GM12878 (cell line): ENCODE data around the gene PALMD. TPM values are rescaled to one million over a fixed set of nuclear protein-coding genes. Genes with fewer than 3 reads are reported as not detected.

Experiments
- ATAC-seq: fragments of 200-7000 bp; cut with Tn5 transposase; 3 replicates; pipeline ENCODE4 v1.9.1; 2020; ENCODE audit warnings: mild to moderate bottlenecking, moderate library complexity
- BruUV-seq: library from RNA; stranded (reverse); fragments of 400-500 nt; replicated peaks from 2 replicates; lab custom pipeline; 2021; lab: Mats Ljungman, UMichigan
- CTCF ChIA-PET: fragments of 300-600 bp; sonication (Branson Sonifier 250); formaldehyde crosslinking; extraction: SDS; loops from one replicate; lab custom pipeline; 2021; ENCODE audit warnings: inconsistent platforms; lab: Yijun Ruan, JAX
- POLR2A ChIA-PET: fragments of 350-600 bp; formaldehyde crosslinking; extraction: SDS; loops from one replicate; lab custom pipeline; 2021; ENCODE audit warnings: inconsistent platforms; lab: Charles Lee
- RAD21 ChIA-PET: fragments of 300-600 bp; sonication (Branson Sonifier 250); formaldehyde crosslinking; loops from one replicate; lab custom pipeline; 2023; ENCODE audit warnings: antibody characterized with exemption; ENCODE audit not compliant: unreplicated experiment; lab: Charles Lee
- SMC1A ChIA-PET: fragments of 300-600 bp; sonication (Branson Sonifier 250); formaldehyde crosslinking; loops from one replicate; lab custom pipeline; 2023; ENCODE audit not compliant: unreplicated experiment, uncharacterized antibody; lab: Charles Lee
- DNase-seq: peaks from one replicate; pipeline ENCODE4 v3.0.0-alpha.2; 2011; ENCODE audit warnings: low read depth, low spot score
- FAIRE-seq: peaks from 3 replicates; lab custom pipeline; 2011; peaks lifted over from hg19 to GRCh38; lab: Jason Lieb, UNC
- H2AFZ ChIP-seq: 2 replicates; pipeline ENCODE4 v1.6.0; 2011; ENCODE audit warnings: low read depth, low read length, control low read depth; ENCODE audit not compliant: control insufficient read depth
- H3K27ac ChIP-seq: 2 replicates; pipeline ENCODE4 v1.5.1; 2011; ENCODE audit warnings: control low read depth; ENCODE audit not compliant: control insufficient read depth, insufficient read depth
- H3K27me3 ChIP-seq, 2 experiments: replicated peaks in 1 of 2; 2 replicates each; pipeline versions ENCODE4 v1.6.0 to v1.6.1; 2011; ENCODE audit warnings: low read length in 1 of 2; ENCODE audit not compliant: control insufficient read depth in 2 of 2, insufficient read depth in 2 of 2
- H3K36me3 ChIP-seq, 2 experiments: 2 replicates each; pipeline ENCODE4 v1.5.1; 2011; ENCODE audit warnings: low read length in 1 of 2; ENCODE audit not compliant: control insufficient read depth in 2 of 2, insufficient read depth in 2 of 2
- H3K4me1 ChIP-seq: 2 replicates; pipeline ENCODE4 v1.6.1; 2011; ENCODE audit warnings: mild to moderate bottlenecking, low read length, moderate library complexity, mixed read lengths; ENCODE audit not compliant: control insufficient read depth, insufficient read depth
- H3K4me2 ChIP-seq: 2 replicates; pipeline ENCODE4 v1.6.0; 2011; ENCODE audit warnings: control low read depth; ENCODE audit not compliant: control insufficient read depth, insufficient read depth
- H3K4me3 ChIP-seq: fragments of 200-600 bp; sonication (generic); 2 replicates; pipeline ENCODE4 v1.5.1; 2016
- H3K79me2 ChIP-seq: 2 replicates; pipeline ENCODE4 v1.6.0; 2011; ENCODE audit warnings: low read length; ENCODE audit not compliant: control insufficient read depth, insufficient read depth
- H3K9ac ChIP-seq: 2 replicates; pipeline ENCODE4 v1.8.0; 2011; ENCODE audit warnings: low read length, control low read depth, mixed read lengths; ENCODE audit not compliant: control insufficient read depth, insufficient read depth
- H3K9me3 ChIP-seq: replicated peaks from 3 replicates; pipeline ENCODE4 v1.5.1; 2011; ENCODE audit warnings: mild to moderate bottlenecking, low read length; ENCODE audit not compliant: control insufficient read depth, insufficient read depth
- H4K20me1 ChIP-seq: 2 replicates; pipeline ENCODE4 v1.6.0; 2011; ENCODE audit not compliant: control insufficient read depth, insufficient read depth
- BACH1 ChIP-seq: fragments of 450-650 bp; IDR thresholded peaks from 2 replicates; pipeline ENCODE4 v1.6.1; 2017; ENCODE audit warnings: mild to moderate bottlenecking, borderline replicate concordance
- BRCA1 ChIP-seq: IDR thresholded peaks from 2 replicates; pipeline ENCODE4 v1.6.1; 2011; ENCODE audit warnings: low read depth, low read length, improper control_type of control experiment
- FOXK2 ChIP-seq: fragments of 450-650 bp; IDR thresholded peaks from 2 replicates; pipeline ENCODE4 v1.6.1; 2017; ENCODE audit warnings: mild to moderate bottlenecking, moderate library complexity
- HDGF ChIP-seq: fragments of 450-650 bp; IDR thresholded peaks from 2 replicates; pipeline ENCODE4 v1.6.1; 2016; ENCODE audit warnings: antibody characterized with exemption
- KDM1A ChIP-seq: fragments of 200-600 bp; sonication (generic); IDR thresholded peaks from 2 replicates; pipeline ENCODE4 v1.6.1; 2016; ENCODE audit warnings: borderline replicate concordance
- NFXL1 ChIP-seq: fragments of 450-650 bp; IDR thresholded peaks from 2 replicates; pipeline ENCODE4 v1.6.1; 2017; ENCODE audit warnings: antibody characterized with exemption, mild to moderate bottlenecking, borderline replicate concordance
- RBBP5 ChIP-seq: fragments of 200-600 bp; sonication (generic); conservative IDR thresholded peaks from 2 replicates; pipeline ENCODE4 v1.6.1; 2016
- RFX5 ChIP-seq: IDR thresholded peaks from 2 replicates; pipeline ENCODE4 v1.6.1; 2011; ENCODE audit warnings: low read depth, low read length, improper control_type of control experiment
- WGBS: methylation state at CpG from one replicate; pipeline ENCODE4 v1.1.6; 2016; ENCODE audit warnings: low lambda C conversion rate; ENCODE audit not compliant: insufficient replicate concordance, insufficient coverage; ENCODE audit errors: missing lambda C conversion rate; 5-methylcytosine and 5-hydroxymethylcytosine counted together
- in situ Hi-C: fragments of 300-500 bp; cut with MboI; formaldehyde crosslinking; loops from 9 replicates; pipeline ENCODE4 v1.14.3; 2018; ENCODE audit warnings: mixed read lengths
- intact Hi-C: fragments of 100-400 bp; cut with micrococcal nuclease; formaldehyde crosslinking; loops from one replicate; pipeline ENCODE4 v1.14.2; 2022; ENCODE audit not compliant: unreplicated experiment
- polyA plus RNA-seq, 11 experiments: library from polyadenylated mRNA; depleted of rRNA in 4 of 11; unstranded in 6 of 11; stranded (reverse) in 5 of 11; fragments of >200 nt; fragmentation: Nextera tagmentation in 4 of 11; fragmentation: Illumina TruSeq in 1 of 11; extraction: Ambion mirVana in 4 of 11; extraction: Trizol in 1 of 11; gene quantifications; 1 replicate in 1 of 11; 2 replicates in 10 of 11; pipeline versions ENCODE4 v1.2.1 to v1.2.3, GENCODE V29; 2011 to 2016; ENCODE audit warnings: inconsistent platforms in 2 of 11, missing spikeins in 2 of 11, low read depth in 1 of 11
- total RNA-seq, 4 experiments: library from RNA; depleted of rRNA in 3 of 4; stranded (reverse); fragments of >200 nt in 3 of 4; fragmentation: Illumina TruSeq in 1 of 4; extraction: Trizol in 1 of 4; gene quantifications; 2 replicates each; pipeline versions ENCODE4 v1.2.1 to v1.2.3, GENCODE V29; 2013 to 2021
- TF ChIP-seq, protein P1 (sequence below): fragments of 150-350 bp; IDR thresholded peaks from 2 replicates; pipeline ENCODE4 v1.6.1; 2016; ENCODE audit warnings: low read depth, low read length

PALMD gene
- total and polyA plus RNA-seq, 10 of the 15 experiments (the other 5 are each of a cell fraction or from before 2014, with no cell fraction given): under 0.01 to 0.09 (median 0.04) TPM; not detected in 4

DNA sequence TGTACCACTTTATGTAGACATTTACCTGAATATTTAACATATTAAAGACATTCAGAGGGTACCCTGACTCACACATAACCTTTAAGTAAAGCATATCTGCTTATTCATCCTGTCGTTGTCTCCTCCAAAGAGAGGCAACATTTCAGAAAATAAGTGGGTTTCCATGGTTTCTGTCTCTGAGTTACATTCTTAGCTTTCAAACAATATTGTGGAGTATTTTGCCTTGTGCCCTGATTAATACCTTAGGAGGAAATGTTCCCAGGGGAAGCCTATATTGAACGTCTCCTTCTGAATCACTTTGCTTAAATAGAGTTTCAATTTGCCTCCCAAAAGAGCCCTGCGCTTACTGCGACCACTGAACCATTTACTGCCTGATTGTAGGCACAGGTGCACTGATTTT lies 26.1 kb downstream of the PALMD start:
- Histone ChIP-seq H3K9me3 (no peaks in the 10 kb centered on the region), H3K79me2 (no peaks in the 10 kb centered on the region), H3K4me2 (no peak overlapping the region), H2AFZ (no peak overlapping the region), H3K36me3 (no peaks in the 10 kb centered on the region), H3K4me3 (no peak overlapping the region), H3K27ac (no peak overlapping the region), H3K9ac (no peak overlapping the region), H3K27me3 (no peaks in the 10 kb centered on the region), H4K20me1 (no peaks in the 10 kb centered on the region), H3K4me1 (no peaks in the 10 kb centered on the region)
- FAIRE-seq (no peak), ATAC-seq (no peak), DNase-seq (no peak)
- no TSS peak for BruUV-seq
- ChIA-PET SMC1A (interaction anchor here (0.7 kb wide), 1 partner anchor 38 kb away, joined by 4 read pairs; no protein-coding TSS in a partner anchor), RAD21 (no interaction called here), CTCF (no interaction called here), POLR2A (no interaction called here)
- in situ Hi-C loops (no loop called here), intact Hi-C loops (no loop called here)
- WGBS: 0% methylated on average over 4 of the region's 4 CpGs
- TF ChIP-seq BRCA1: no peak
- TF ChIP-seq NFXL1: no peak
- TF ChIP-seq RBBP5: no peak
- no peak for TF ChIP-seq HDGF
- TF ChIP-seq KDM1A: no peak
- TF ChIP-seq, protein P1, sequence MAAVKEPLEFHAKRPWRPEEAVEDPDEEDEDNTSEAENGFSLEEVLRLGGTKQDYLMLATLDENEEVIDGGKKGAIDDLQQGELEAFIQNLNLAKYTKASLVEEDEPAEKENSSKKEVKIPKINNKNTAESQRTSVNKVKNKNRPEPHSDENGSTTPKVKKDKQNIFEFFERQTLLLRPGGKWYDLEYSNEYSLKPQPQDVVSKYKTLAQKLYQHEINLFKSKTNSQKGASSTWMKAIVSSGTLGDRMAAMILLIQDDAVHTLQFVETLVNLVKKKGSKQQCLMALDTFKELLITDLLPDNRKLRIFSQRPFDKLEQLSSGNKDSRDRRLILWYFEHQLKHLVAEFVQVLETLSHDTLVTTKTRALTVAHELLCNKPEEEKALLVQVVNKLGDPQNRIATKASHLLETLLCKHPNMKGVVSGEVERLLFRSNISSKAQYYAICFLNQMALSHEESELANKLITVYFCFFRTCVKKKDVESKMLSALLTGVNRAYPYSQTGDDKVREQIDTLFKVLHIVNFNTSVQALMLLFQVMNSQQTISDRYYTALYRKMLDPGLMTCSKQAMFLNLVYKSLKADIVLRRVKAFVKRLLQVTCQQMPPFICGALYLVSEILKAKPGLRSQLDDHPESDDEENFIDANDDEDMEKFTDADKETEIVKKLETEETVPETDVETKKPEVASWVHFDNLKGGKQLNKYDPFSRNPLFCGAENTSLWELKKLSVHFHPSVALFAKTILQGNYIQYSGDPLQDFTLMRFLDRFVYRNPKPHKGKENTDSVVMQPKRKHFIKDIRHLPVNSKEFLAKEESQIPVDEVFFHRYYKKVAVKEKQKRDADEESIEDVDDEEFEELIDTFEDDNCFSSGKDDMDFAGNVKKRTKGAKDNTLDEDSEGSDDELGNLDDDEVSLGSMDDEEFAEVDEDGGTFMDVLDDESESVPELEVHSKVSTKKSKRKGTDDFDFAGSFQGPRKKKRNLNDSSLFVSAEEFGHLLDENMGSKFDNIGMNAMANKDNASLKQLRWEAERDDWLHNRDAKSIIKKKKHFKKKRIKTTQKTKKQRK: no peak
- no peak for TF ChIP-seq BACH1
- TF ChIP-seq FOXK2: no peak
- no peak for TF ChIP-seq RFX5
